H1 (cell line): ENCODE measurements around the gene ZNF407. TPM values are rescaled to one million over a fixed set of nuclear protein-coding genes. Genes with fewer than 3 reads are reported as not detected.

Source experiments
- CTCF ChIA-PET: fragments of 300-600 bp; sonication (Branson Sonifier 250); formaldehyde crosslinking; loops from one replicate; lab custom pipeline; 2021; ENCODE audit not compliant: partially characterized antibody; lab: Charles Lee
- POLR2A ChIA-PET: fragments of 300-600 bp; sonication (Branson Sonifier 250); formaldehyde crosslinking; loops from one replicate; lab custom pipeline; 2021; ENCODE audit warnings: inconsistent platforms; ENCODE audit not compliant: partially characterized antibody; lab: Charles Lee
- DNase-seq, 2 experiments: peaks; one replicate each; pipeline versions ENCODE4 v3.0.0 to v3.0.0-alpha.2; 2010 to 2022; ENCODE audit warnings: low spot score in 2 of 2, low read depth in 1 of 2, mixed read lengths in 1 of 2
- FAIRE-seq: peaks from 2 replicates; lab custom pipeline; 2011; peaks lifted over from hg19 to GRCh38; lab: Jason Lieb, UNC
- H2AFZ ChIP-seq: 2 replicates; pipeline ENCODE4 v1.8.1; 2012; ENCODE audit warnings: low read length, inconsistent platforms
- H2AK5ac ChIP-seq: 2 replicates; pipeline ENCODE4 v1.6.1; 2013; ENCODE audit warnings: low read depth, low read length
- H2BK120ac ChIP-seq: replicated peaks from 2 replicates; pipeline ENCODE3; 2013; ENCODE audit warnings: low read depth, low read length, inconsistent platforms
- H2BK12ac ChIP-seq: 2 replicates; pipeline ENCODE4 v1.6.1; 2013; ENCODE audit warnings: low read depth, low read length
- H2BK15ac ChIP-seq: 2 replicates; pipeline ENCODE4 v1.6.1; 2013; ENCODE audit warnings: low read length
- H2BK20ac ChIP-seq: 2 replicates; pipeline ENCODE4 v1.6.1; 2013; ENCODE audit warnings: low read length
- H2BK5ac ChIP-seq: 2 replicates; pipeline ENCODE4 v1.6.1; 2013; ENCODE audit warnings: low read depth, low read length
- H3K14ac ChIP-seq: 2 replicates; pipeline ENCODE4 v1.6.1; 2013; ENCODE audit warnings: inconsistent platforms; ENCODE audit not compliant: insufficient read length
- H3K18ac ChIP-seq: 2 replicates; pipeline ENCODE4 v1.6.1; 2013; ENCODE audit warnings: low read length; ENCODE audit errors: extremely low read depth
- H3K23ac ChIP-seq: 2 replicates; pipeline ENCODE4 v1.6.1; 2013; ENCODE audit warnings: inconsistent platforms; ENCODE audit not compliant: insufficient read length
- H3K23me2 ChIP-seq: 2 replicates; pipeline ENCODE4 v1.6.1; 2013; ENCODE audit warnings: low read depth, low read length
- H3K27ac ChIP-seq: 2 replicates; pipeline ENCODE4 v1.6.1; 2011; ENCODE audit warnings: low read depth, low read length, inconsistent platforms
- H3K27me3 ChIP-seq, 4 experiments: replicated peaks in 1 of 4; 1 replicate in 1 of 4; 2 replicates in 3 of 4; pipeline versions ENCODE4 v1.6.1 to v1.8.1; 2011 to 2013; ENCODE audit warnings: low read length in 3 of 4, mild to moderate bottlenecking in 3 of 4, inconsistent platforms in 2 of 4, mixed read lengths in 2 of 4, moderate library complexity in 1 of 4; ENCODE audit not compliant: control insufficient read depth in 3 of 4, insufficient read depth in 3 of 4; ENCODE audit errors: extremely low read depth in 1 of 4
- H3K36me3 ChIP-seq, 4 experiments: 2 replicates each; pipeline versions ENCODE4 v1.6.1 to v1.8.1; 2011 to 2013; ENCODE audit warnings: mild to moderate bottlenecking in 4 of 4, low read length in 3 of 4, moderate library complexity in 2 of 4, control low read depth in 1 of 4, inconsistent platforms in 1 of 4; ENCODE audit not compliant: insufficient read depth in 4 of 4, control insufficient read depth in 2 of 4
- H3K4ac ChIP-seq: replicated peaks from 2 replicates; pipeline ENCODE3; 2013; ENCODE audit warnings: low read length, low read depth, mixed read lengths, inconsistent platforms; ENCODE audit not compliant: insufficient read length
- H3K4me1 ChIP-seq, 4 experiments: replicated peaks in 1 of 4; 1 replicate in 1 of 4; 2 replicates in 3 of 4; pipeline versions ENCODE4 v1.6.1 to v1.8.1; 2011 to 2013; ENCODE audit warnings: low read length in 3 of 4, inconsistent platforms in 2 of 4, mixed read lengths in 1 of 4; ENCODE audit not compliant: insufficient read depth in 4 of 4, control insufficient read depth in 3 of 4
- H3K4me2 ChIP-seq, 2 experiments: 2 replicates each; pipeline versions ENCODE4 v1.6.1 to v1.8.1; 2011 to 2013; ENCODE audit warnings: low read depth in 2 of 2, low read length in 2 of 2, control low read depth in 1 of 2, inconsistent platforms in 1 of 2, mild to moderate bottlenecking in 1 of 2; ENCODE audit not compliant: insufficient read depth in 1 of 2
- H3K4me3 ChIP-seq, 4 experiments: fragments of 200-600, 300-600 bp in 1 of 4; sonication (generic), shearing (Covaris generic), sonication (Bioruptor Twin) in 1 of 4; 2 replicates each; pipeline versions ENCODE4 v1.5.1 to v1.8.1; 2011 to 2016; ENCODE audit warnings: low read length in 4 of 4, low read depth in 3 of 4, control low read depth in 2 of 4, inconsistent platforms in 2 of 4, mild to moderate bottlenecking in 2 of 4, mixed read lengths in 1 of 4, moderate library complexity in 1 of 4; ENCODE audit not compliant: insufficient read depth in 2 of 4; ENCODE audit errors: extremely low read depth in 1 of 4
- H3K56ac ChIP-seq: replicated peaks from 2 replicates; pipeline ENCODE3; 2013; ENCODE audit warnings: low read depth, mild to moderate bottlenecking, mixed read lengths, low read length, inconsistent platforms; ENCODE audit not compliant: insufficient read length
- H3K79me1 ChIP-seq: 2 replicates; pipeline ENCODE4 v1.6.1; 2013; ENCODE audit warnings: low read depth, low read length, control low read depth
- H3K79me2 ChIP-seq, 2 experiments: 2 replicates each; pipeline versions ENCODE4 v1.6.1 to v1.8.1; 2012 to 2013; ENCODE audit warnings: low read length in 2 of 2, mild to moderate bottlenecking in 2 of 2, inconsistent platforms in 1 of 2; ENCODE audit not compliant: insufficient read depth in 2 of 2, control insufficient read depth in 1 of 2
- H3K9ac ChIP-seq, 4 experiments: replicated peaks in 1 of 4; 1 replicate in 1 of 4; 2 replicates in 3 of 4; pipeline versions ENCODE4 v1.6.1 to v1.8.1; 2011 to 2013; ENCODE audit warnings: low read depth in 3 of 4, low read length in 3 of 4, control low read depth in 2 of 4, mild to moderate bottlenecking in 2 of 4, moderate library complexity in 2 of 4, inconsistent platforms in 1 of 4; ENCODE audit errors: extremely low read depth in 1 of 4
- H3K9me3 ChIP-seq, 2 experiments: 2 replicates each; pipeline versions ENCODE4 v1.6.1 to v1.8.1; 2012 to 2013; ENCODE audit warnings: mild to moderate bottlenecking in 2 of 2, moderate library complexity in 2 of 2, control low read depth in 1 of 2, inconsistent platforms in 1 of 2, low read depth in 1 of 2, low read length in 1 of 2, mixed read lengths in 1 of 2; ENCODE audit not compliant: insufficient read depth in 2 of 2
- H4K20me1 ChIP-seq, 2 experiments: replicated peaks in 1 of 2; 2 replicates each; pipeline versions ENCODE3 to v1.8.1; 2011 to 2013; ENCODE audit warnings: inconsistent platforms in 2 of 2, low read length in 2 of 2, mild to moderate bottlenecking in 1 of 2; ENCODE audit not compliant: insufficient read depth in 2 of 2, control insufficient read depth in 1 of 2
- H4K5ac ChIP-seq: 2 replicates; pipeline ENCODE4 v1.6.1; 2013; ENCODE audit warnings: low read length, low read depth, mixed read lengths, inconsistent platforms; ENCODE audit not compliant: insufficient read length
- H4K8ac ChIP-seq: 2 replicates; pipeline ENCODE4 v1.8.0; 2013; ENCODE audit warnings: mild to moderate bottlenecking, moderate library complexity, low read length, inconsistent platforms; ENCODE audit not compliant: insufficient read depth; ENCODE audit errors: extremely low read depth
- H4K91ac ChIP-seq: replicated peaks from 2 replicates; pipeline ENCODE3; 2013; ENCODE audit warnings: low read length, mixed read lengths, inconsistent platforms; ENCODE audit not compliant: insufficient read length
- TCF12 ChIP-seq: IDR thresholded peaks from 2 replicates; pipeline ENCODE4 v1.6.1; 2011; ENCODE audit warnings: low read depth, mild to moderate bottlenecking, low read length
- TEAD4 ChIP-seq: IDR thresholded peaks from 2 replicates; pipeline ENCODE4 v1.6.1; 2012; ENCODE audit warnings: low read depth, low read length, inconsistent platforms, mixed read lengths
- WGBS, 2 experiments: shearing (Covaris generic) in 1 of 2; methylation state at CpG; one replicate each; pipeline versions ENCODE4 v1.1.6 to v1.1.7; 2013 to 2015; ENCODE audit warnings: low lambda C conversion rate in 2 of 2, mixed read lengths in 2 of 2, inconsistent platforms in 1 of 2, low coverage in 1 of 2, missing lambda C conversion rate in 1 of 2; ENCODE audit not compliant: insufficient replicate concordance in 2 of 2, insufficient coverage in 1 of 2, insufficient read length in 1 of 2; ENCODE audit errors: extremely low coverage in 1 of 2, missing lambda C conversion rate in 1 of 2; 5-methylcytosine and 5-hydroxymethylcytosine counted together
- polyA plus RNA-seq, 7 experiments: library from polyadenylated mRNA; depleted of rRNA in 3 of 7; stranded (reverse) in 5 of 7; unstranded in 2 of 7; fragments of >200 nt in 5 of 7; fragments of 200-250 nt in 2 of 7; gene quantifications; 1 replicate in 5 of 7; 2 replicates in 1 of 7; 4 replicates in 1 of 7; pipeline versions ENCODE4 v1.2.1 to v1.2.3, GENCODE V29; 2011 to 2013; ENCODE audit warnings: missing spikeins in 2 of 7, mixed read lengths in 2 of 7
- total RNA-seq: library from RNA; stranded (reverse); fragmentation: NEBNext Ultra II Directional; extraction: Animal tissue kit (Norgen Biotek cat#: 25700); gene quantifications from 2 replicates; pipeline ENCODE4 v1.2.1, GENCODE V29; 2021

The ZNF407 gene
- total and polyA plus RNA-seq, 2 of the 8 experiments (the other 6 are each of a cell fraction or from before 2014, with no cell fraction given): 1.5 to 6.8 TPM

DNA sequence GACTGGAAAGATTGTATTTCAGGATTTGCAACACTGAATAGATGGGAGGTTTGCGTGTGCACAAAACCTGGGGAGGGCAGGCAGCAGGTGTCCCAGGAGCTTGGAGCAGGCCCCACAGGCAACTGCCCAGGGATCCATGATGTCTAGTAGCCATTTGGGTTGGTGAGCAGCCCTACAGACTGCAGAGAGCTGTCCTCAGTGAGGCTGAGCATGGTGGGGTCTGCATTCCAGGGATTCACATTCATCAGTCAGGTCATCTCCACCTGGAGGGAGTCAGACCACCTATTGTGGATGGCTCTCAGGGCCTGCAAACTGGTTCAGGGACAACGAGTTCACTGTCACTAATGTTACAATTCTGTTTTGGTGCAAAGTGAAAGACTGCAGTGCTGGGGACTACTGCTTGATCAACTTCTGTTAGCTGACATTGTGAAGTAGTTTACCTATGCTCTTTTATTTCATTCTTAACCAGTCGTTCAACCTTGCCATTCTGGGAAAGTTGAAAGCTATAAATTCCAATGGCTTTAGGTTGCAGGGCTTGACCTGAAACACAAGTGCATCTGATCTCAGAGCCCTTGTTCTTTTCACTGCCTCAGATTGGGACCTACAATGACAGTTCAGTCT, 222.6 kb downstream of the ZNF407 start:
- Histone ChIP-seq H3K79me1 (no peaks in the 10 kb centered on the region), H3K23ac (no peak overlapping the region), H3K23me2 (no peaks in the 10 kb centered on the region), H2BK15ac (peak overlapping the region; percentile 53; the same call in 1 of the 2 replicates), H3K27me3 (no peaks in the 10 kb centered on the region), H3K56ac (no peak overlapping the region), H3K79me2 (no peaks in the 10 kb centered on the region), H3K4me1 (peaks cover 3 to 15% (median 10%) of the 10 kb centered on the region in 4 experiments; a peak in 6 of 7 replicates), H2BK5ac (peak overlapping the region; percentile 12; the same call in 1 of the 2 replicates), H3K9me3 (no peaks in the 10 kb centered on the region), H4K5ac (no peak overlapping the region), H3K27ac (no peak overlapping the region), H3K4me2 (peak overlapping the region; percentile 43 to 64), H2BK12ac (peak overlapping the region; percentile 55; the same call in 1 of the 2 replicates), H2BK120ac (no peak overlapping the region), H2AFZ (peak overlapping the region; percentile 35; the same call in 1 of the 2 replicates), H3K14ac (no peak overlapping the region), H3K18ac (peak overlapping the region; percentile 60; the same call in 1 of the 2 replicates), H3K4ac (peak overlapping the region; percentile 12), H3K36me3 (no peaks in the 10 kb centered on the region), H3K4me3 (no peak overlapping the region; a peak in 1 of 8 replicates), H4K8ac (no peak overlapping the region), H3K9ac (no peak overlapping the region), H2BK20ac (peak overlapping the region; percentile 34; the same call in 1 of the 2 replicates), H2AK5ac (no peak overlapping the region), H4K20me1 (no peaks in the 10 kb centered on the region), H4K91ac (no peak overlapping the region)
- FAIRE-seq (no peak), DNase-seq (no peak)
- TF ChIP-seq TCF12: no peak
- peak; percentile 81 for TF ChIP-seq TEAD4
- ChIA-PET POLR2A (interaction anchor here (1.5 kb wide), 1 partner anchor 15 kb away, joined by 5 read pairs; no protein-coding TSS in a partner anchor), CTCF (interaction anchor here (0.6 to 3.1 kb wide), 32 partner anchors 10 to 423 kb away, joined by 3 to 17 read pairs (median 4); no protein-coding TSS in a partner anchor)
- 68% methylated on average over 3 of the region's 3 CpGs; no CpG with 5 or more reads in 1 of the 2 experiments for WGBS, 2 experiments
